Fibroblast of pulmonary artery (primary cell): ENCODE measurements around the gene ADPRH.

Experiments
- DNase-seq: peaks from one replicate; pipeline ENCODE4 v3.0.0-alpha.2; 2010; ENCODE audit warnings: low read depth
- H3K4me3 ChIP-seq: replicated peaks from 2 replicates; pipeline ENCODE4 v1.5.1; 2011; ENCODE audit warnings: low read depth, mild to moderate bottlenecking, control low read depth, low read length, moderate library complexity
- CTCF ChIP-seq: IDR thresholded peaks from 2 replicates; pipeline ENCODE4 v1.5.1; 2011; ENCODE audit warnings: mild to moderate bottlenecking, control low read depth, low read length, inconsistent platforms; ENCODE audit errors: missing control alignments

ADPRH gene

DNA sequence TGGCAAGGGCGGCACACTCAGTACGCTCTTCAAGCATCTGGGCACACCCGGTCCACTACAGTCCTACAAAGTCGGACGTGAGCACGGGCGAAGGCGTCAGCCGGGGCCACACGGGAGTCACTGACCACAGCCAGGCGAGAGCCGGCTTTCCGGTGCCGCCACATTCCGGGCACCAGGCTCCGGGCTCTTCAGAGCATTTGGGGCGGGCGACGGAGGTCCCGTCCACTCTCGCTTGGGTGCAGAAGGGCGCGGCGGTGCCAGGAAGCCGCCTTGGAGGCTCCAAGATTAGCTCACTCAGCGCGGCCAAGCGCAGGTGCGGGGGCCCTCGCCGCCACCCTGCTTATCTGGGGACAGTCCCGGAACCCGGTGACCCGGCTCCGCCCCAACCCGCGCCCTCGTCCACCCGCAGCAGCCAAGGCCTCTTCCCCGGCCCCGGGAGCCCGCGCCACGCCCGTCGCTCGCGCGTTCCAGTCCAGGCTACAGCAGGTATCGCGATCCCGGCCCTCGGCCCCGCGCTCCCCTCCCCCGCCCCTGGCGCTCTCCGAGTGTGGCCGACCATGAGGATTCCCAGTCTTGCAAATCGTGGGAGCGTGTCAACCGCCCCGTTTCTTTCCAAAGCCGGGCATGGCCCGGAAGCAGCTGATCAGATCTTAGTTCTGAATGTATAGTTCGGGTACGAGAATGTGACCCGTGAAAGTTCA, at the start of gene ADPRH:
Gene ADPRH (plus strand): TSS at position 127 of the 701 bp plus-strand sequence. CDS start 2,678 bp downstream, outside the sequence.
- no peak for TF ChIP-seq CTCF
- H3K4me3 ChIP-seq = peak within 1 kb of the TSS; percentile 53
- DNase-seq = peak; percentile 62

DNA sequence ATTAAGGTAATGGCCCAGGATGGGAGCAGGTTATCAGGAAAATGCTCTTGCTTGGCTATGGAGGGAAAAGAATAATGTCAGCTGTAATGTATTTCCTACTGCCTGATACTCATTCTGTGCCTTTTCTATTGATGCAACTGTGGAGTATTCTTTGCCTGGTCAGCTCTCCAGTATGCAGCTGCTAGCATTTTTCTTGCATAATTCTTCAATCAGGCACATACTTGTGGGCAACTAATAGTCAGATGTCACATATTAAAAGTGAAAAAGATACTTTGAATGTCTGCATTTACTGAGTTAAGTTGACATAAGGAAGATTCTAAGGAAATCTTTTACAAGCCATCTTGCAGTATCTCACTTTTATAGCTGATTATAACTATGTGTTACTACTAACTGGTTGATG, 49.4 kb upstream of the ADPRH start:
- peak; percentile 43 for DNase-seq
- H3K4me3 ChIP-seq = no peak overlapping the region
- TF ChIP-seq CTCF = no peak

DNA sequence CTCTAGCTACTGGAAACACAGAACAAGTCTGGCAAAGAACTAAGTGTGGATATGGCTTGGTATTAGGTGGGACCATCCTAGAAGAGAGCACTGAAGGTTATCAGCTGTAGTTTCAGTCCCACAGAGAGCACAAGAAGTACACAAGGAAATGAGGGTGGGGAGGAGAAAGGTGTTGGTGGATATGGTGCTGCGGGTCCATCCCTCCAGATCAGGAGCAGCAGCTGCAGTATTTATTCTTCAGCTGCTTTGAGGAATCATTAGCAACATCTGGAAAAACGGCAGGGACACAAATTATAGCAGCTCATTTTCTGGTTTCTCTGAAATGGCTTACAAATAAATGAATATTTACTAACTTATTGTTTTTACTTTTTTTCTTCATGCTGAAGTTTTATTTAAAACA, 48.8 kb upstream of the ADPRH start:
- no peak overlapping the region for H3K4me3 ChIP-seq
- TF ChIP-seq CTCF = no peak

DNA sequence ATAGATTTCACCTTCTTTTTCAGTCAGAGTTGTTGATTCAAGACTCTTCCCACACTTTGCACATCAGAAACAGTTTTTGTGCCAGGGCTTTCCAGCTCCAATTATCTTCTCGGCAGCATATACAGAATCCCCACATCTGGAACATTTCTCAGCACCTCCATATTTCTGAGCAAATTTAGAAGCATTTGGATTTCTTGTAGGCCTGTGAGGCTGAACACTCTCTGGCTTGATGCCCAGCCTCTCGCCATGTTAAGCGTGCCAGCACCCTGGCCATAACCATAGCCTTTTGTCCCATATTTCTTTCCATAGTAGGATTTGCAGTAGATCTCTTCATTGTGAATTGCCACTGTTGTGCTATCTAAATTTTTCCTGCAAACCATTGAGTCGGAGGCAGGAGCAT, 48.1 kb upstream of the ADPRH start:
- no peak overlapping the region for H3K4me3 ChIP-seq
- TF ChIP-seq CTCF = no peak
- no peak for DNase-seq

More for the DNA sequence above, 48.8 kb upstream of the ADPRH start:
- no peak for DNase-seq

DNA sequence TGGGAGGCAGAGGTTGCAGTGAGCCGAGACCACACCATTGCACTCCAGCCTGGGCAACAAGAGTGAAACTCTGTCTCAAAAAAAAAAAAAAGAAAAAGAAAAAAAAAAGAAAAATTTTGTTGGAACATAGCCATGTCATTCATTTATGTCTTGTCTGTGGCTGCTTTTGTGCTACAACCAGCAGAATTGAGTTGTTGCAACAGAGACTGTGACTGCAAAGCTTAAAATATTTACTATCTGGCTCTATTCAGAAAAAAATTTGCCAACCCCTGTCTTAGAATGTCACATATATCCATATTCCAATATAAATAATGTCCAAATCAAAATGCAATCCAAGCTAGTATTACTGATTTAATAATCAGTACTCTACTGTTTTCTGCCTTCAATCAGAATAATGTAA, 45.0 kb upstream of the ADPRH start:
- no peak for TF ChIP-seq CTCF
- H3K4me3 ChIP-seq = no peak overlapping the region
- DNase-seq = peak; percentile 12

DNA sequence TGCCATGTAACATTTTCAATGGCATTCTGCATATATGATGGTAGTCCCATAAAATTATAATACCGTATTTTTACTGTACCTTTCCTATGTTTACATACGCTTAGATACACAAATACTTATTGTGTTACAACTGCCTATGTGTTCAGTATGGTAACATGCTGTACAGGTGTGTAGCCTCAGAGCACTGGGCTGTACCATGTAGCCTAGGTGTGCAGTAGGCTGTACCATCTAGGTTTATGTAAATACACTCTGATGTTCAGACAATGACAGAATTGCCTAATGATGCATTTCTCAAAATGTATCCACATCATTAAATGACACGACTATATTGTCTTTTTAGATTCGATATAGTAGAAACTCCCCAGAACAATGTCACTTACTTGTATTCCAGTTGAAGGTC, 42.5 kb upstream of the ADPRH start:
- H3K4me3 ChIP-seq = no peak overlapping the region
- TF ChIP-seq CTCF = no peak
- DNase-seq = no peak

DNA sequence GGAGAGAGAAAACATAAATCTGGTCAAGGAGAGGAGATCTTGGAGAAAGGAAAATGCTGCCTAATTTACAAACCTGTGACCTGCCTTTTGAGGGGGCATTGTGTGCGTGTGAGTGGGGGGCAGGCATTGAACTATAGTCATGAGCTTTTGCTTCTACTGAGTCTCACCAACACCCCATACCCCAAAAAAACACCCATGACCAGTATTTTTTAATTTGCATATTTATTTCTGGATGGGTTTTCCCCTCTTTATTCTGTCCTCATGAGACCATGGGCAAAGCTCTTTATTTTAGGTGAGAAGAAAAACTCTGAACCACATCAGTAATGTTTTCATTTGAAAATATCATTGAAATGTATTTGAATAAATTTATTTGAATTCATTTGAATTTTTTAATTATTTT, 40.5 kb upstream of the ADPRH start:
- no peak for TF ChIP-seq CTCF
- no peak overlapping the region for H3K4me3 ChIP-seq
- DNase-seq = no peak
